G401 (cell line): ENCODE data around the gene SLC25A51. TPM values are rescaled to one million over a fixed set of nuclear protein-coding genes. Genes with fewer than 3 reads are reported as not detected.
"Not testable (repeated sequence)": the region's sequence is repeated elsewhere in the genome, so short reads cannot be mapped to it uniquely, and the experiment has no call there.

Experiments used
- DNase-seq: peaks from one replicate; pipeline ENCODE4 v3.0.0-alpha.2; 2015; ENCODE audit warnings: low spot score
- in situ Hi-C: cut with HindIII; loops from 2 replicates; pipeline ENCODE4 v1.10.0; 2016; ENCODE audit warnings: low sequenced_read_pairs, mixed read lengths
- total RNA-seq: library from RNA; depleted of rRNA; stranded (reverse); fragments of >200 nt; shearing (Covaris generic); gene quantifications from 2 replicates; pipeline ENCODE4 v1.2.3, GENCODE V29; 2014

The SLC25A51 gene
- total RNA-seq, 1 experiment from 2014 or later: 36.2 TPM

- in situ Hi-C loops: no loop called here
- no peak for DNase-seq
Observed at GRCh38 chr9:37908698-37909186, 4.8 kb upstream of the SLC25A51 start.

GRCh38 chr9:37908283-37908682, 4.4 kb upstream of the SLC25A51 start:
- no peak for DNase-seq

DNA sequence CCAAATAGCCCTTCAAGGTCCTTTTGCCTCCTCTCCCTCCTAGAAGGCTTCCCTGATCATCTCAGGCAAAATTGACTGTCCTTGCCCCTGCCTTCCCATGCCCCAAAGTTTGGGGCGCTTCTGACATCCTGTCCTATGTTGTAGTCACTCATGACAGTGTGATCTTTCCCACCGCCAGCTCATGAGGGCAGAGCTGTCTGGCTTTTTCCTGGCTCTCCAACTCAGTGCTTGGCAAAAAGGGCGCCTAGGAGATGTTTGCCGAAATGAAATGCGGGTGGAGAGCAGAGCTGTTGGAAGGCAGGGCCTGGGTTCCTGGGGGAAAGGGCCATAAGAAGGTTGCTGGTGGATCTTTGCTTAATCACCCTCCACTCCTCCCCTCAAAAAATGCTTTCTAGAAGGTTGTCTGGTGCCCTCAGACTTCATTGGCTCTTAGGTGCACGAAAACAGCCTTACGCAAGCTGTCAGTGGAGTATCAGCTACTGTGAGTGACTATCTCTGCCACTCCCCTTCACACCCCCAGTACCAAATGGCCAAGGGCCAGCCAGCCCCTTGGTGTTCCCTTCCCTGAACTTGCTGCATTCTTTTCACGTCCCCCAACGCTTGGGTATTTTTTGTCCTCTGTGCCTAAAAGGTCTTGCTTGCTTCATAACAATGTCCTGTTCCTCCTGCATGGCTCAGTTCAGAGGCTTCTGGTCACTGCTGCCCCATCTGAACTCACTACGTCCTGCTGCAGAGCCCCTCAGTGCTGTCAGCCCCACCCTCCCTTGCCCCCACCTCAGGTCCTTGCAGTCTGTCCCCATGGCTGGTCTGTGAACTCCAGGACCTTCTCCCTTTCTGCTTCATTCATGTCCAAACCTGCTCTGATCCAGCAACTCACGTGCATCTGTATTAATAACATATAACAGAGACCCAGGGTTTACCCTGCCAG, 2.6 kb upstream of the SLC25A51 start:
- in situ Hi-C loops: no loop called here

More at GRCh38 chr9:37908283-37908682, 4.4 kb upstream of the SLC25A51 start:
- in situ Hi-C loops: no loop called here

DNA sequence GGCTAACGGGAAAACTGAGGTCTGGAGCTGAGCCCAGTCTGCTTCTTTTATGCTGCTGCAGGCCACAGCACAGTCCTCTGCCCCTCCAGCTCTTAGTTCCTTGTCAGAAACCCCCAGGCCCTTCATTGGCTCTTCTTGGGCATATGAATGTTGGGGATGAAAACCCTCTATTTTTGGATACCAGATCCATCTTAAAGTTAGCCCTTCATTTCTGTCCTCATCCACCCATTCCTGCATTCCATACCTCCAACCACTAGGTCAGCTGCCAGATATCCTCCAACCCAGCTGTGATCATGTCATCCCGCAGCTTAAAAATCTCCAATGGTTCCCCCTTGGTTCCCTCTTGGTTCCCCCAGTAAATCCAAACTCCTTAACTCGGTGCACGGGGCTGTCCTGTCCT, 1.8 kb upstream of the SLC25A51 start:
- DNase-seq: no peak
- in situ Hi-C loops: no loop called here

More for the DNA sequence above, 2.6 kb upstream of the SLC25A51 start:
- DNase-seq: no peak

DNA sequence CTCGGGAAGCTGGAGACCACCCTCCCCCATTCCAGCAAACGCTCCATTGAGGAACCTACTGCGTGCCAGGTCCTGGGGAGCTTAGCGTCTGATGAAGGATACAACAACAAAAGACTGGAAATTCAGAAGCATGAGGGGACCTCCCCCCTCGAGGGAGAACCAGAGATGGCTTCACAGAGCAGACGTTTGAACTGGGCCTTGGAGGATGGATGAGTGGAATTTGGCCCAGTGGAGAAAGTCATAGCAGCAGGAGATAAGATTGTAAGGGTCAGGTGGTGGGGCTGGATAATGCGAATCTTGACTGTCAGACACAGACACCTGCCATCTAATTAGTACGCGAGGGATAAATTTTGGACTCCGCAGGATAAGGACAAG, 1.2 kb upstream of the SLC25A51 start:
- peak; percentile 23 for DNase-seq
- in situ Hi-C loops: no loop called here

DNA sequence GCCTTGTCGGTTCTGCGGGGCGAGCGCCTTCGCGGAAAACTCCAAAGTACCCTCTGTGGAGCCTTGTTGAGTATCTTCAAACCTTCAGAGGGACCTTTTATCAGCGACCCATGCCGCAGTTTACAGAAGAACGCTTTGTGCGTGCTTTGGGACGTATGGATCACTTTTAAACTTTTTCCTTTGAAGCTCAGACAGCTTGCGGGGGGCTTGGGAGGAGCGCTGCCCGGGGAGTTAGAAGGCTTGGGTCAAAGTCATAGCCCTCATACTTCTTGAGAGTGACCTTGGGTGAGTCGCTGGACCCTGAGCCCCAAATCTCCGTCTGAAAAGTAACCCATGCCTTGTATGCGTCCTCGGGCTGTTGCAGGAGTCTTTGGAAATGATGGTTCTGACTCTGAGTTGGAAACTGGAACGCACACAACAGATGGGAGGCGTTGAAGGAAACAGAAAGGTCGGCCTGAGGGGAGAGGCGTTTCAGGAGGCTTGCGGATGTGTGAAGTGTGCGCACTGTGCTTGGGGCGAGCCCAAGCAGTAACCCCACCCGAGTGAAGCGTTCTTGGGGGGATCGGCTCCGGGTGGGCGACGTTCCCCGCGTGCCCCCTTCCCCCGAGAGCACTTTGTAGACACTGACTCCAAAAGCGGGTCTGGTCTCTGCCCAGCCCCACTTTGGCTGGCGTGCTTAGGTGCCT, 661 bp upstream of the SLC25A51 start:
- DNase-seq: peak; percentile 28
- in situ Hi-C loops: no loop called here

- DNase-seq: peak; percentile 34
- in situ Hi-C loops: no loop called here
Observed at GRCh38 chr9:37902796-37903646, 906 bp downstream of the SLC25A51 start.

GRCh38 chr9:37902131-37902530, 1.8 kb downstream of the SLC25A51 start:
- no peak for DNase-seq
- in situ Hi-C loops: no loop called here

GRCh38 chr9:37899041-37899440, 4.9 kb downstream of the SLC25A51 start:
- no peak for DNase-seq
- in situ Hi-C loops: no loop called here

DNA sequence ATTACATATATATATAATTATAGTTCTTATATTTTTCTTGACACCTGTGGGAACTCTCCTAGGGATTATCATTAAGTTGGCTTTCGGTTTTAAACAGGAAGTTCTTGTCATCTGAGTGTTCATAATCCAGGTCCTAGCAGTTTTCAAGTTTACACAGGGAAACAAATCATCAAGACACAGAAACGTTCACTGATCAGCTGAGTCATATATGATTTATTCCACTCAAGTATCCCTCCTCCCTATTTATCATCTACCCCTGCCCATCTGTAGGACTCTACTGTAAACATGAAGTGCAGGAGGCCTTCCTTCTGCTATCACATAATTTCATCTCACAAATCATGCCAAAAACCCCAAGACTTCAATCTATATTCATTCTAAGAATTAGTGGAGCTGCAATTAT, 6.3 kb downstream of the SLC25A51 start:
- in situ Hi-C loops: no loop called here
- DNase-seq: no peak

DNA sequence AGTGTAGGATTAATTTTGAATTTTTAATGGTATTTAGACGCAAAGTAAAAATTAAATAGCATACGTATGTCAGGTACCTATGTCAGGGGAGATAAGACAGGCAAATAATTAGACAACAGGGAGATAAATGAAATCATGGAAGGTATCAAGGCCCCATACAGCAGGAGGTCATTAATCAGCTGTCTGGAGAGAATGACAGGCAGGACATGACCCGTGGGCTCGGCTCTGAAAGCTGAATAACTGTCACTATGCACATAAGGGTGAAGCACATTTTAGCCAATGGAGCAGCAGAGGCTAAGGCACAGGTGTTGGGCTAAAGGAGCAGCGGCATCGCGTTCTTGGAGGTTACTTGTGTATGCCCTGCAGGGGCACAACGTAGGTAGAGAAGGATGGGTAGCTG, 11.9 kb downstream of the SLC25A51 start:
- in situ Hi-C loops: no loop called here
- DNase-seq: no peak

GRCh38 chr9:37891042-37891441, 12.9 kb downstream of the SLC25A51 start:
- DNase-seq, in situ Hi-C loops: not testable (repeated sequence)

GRCh38 chr9:37889536-37889935, 14.4 kb downstream of the SLC25A51 start:
- in situ Hi-C loops: no loop called here
- no peak for DNase-seq

- DNase-seq, in situ Hi-C loops: not testable (repeated sequence)
Observed at GRCh38 chr9:37887977-37888583, 15.8 kb downstream of the SLC25A51 start.

DNA sequence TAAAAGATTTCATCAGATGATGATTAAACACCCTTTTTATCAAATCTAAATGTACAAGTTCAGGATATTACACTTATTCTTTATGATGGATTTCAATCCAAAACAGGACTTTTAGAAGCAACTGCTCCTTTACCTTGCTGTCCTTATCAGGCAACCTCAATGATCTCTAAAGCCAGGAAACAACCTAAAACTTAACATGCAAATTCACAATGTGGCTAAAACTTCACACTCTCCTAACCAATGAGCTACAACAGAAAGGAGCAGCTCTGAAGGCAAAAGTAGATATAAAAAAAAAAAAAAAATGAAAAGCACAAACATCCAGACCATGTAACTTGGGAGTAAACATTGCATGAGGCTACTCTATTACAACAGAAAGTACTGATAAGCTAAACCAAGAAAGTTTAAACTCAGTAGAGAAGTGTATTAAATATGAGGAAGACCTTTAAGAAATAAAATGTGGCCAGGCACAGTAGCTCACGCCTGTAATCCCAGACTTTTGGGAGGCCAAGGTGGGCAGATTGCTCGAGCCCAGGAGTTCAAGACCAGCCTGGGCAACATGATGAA, 22.9 kb downstream of the SLC25A51 start:
- DNase-seq: no peak
- in situ Hi-C loops: no loop called here

- in situ Hi-C loops: no loop called here
- DNase-seq: no peak
Observed at GRCh38 chr9:37876376-37876775, 27.6 kb downstream of the SLC25A51 start.

GRCh38 chr9:37873955-37874354, 30.0 kb downstream of the SLC25A51 start:
- in situ Hi-C loops: no loop called here
- no peak for DNase-seq

DNA sequence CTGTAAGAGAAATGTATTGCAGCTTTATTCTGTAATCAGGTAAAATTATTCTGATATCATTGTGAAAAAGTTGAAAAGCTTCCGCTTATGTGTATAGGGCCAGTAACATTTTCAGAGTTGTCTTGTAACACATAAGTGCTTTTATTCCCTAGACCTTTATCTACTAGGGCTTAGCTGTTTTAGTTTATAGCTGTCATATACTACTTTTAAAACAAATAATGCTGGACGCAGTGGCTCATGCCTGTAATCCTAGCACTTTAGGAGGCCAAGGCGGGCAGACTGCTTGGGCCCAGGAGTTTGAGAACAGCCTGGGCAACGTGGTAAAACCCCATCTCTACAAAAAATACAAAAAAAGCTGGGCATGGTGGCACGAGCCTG, 33.1 kb downstream of the SLC25A51 start:
- no peak for DNase-seq
- in situ Hi-C loops: no loop called here
